ENCODE data around the gene TOMM5.

- TF ChIP-seq CTCF (IDR thresholded peaks at IDR 0.05; ENCODE audit: insufficient read depth, low read length, poor library complexity, severe bottlenecking) = no peak
- TF ChIP-seq EZH2phosphoT487 (conservative IDR thresholded peaks at IDR 0.05; ENCODE audit: low read length) = no peak
These were observed 48.9 kb upstream of the TOMM5 start for GRCh38 chr9:37641331-37641730.
